Glomerular endothelial cell (primary cell): Measurements from ENCODE around the gene STRN4. TPM values are rescaled to one million over a fixed set of nuclear protein-coding genes. Genes with fewer than 3 reads are reported as not detected.
"Not testable (repeated sequence)": the region's sequence is repeated elsewhere in the genome, so short reads cannot be mapped to it uniquely, and the experiment has no call there.

Source experiments
- DNase-seq: peaks from one replicate; pipeline ENCODE4 v3.0.0-alpha.2; 2011; ENCODE audit warnings: low read depth, low spot score; ENCODE audit errors: extremely low read depth
- total RNA-seq: library from RNA; depleted of rRNA; stranded (reverse); fragments of >200 nt; gene quantifications from 2 replicates; pipeline ENCODE4 v1.2.3, GENCODE V29; 2015

STRN4 gene
- 173 and 175 TPM in 2 replicates for total RNA-seq

GRCh38 chr19:46746281-46747057, at the start of gene STRN4:
STRN4 (minus strand) TSS chr19:46746450; CDS start chr19:46746430, 20 bp downstream.
- DNase-seq: no peak

- DNase-seq: no peak
Observed at GRCh38 chr19:46791944-46792343, 45.7 kb upstream of the STRN4 start.

GRCh38 chr19:46789371-46789770, 43.1 kb upstream of the STRN4 start:
- no peak for DNase-seq

- DNase-seq: no peak
Observed at GRCh38 chr19:46788968-46789338, 42.7 kb upstream of the STRN4 start.

- peak; percentile 48 for DNase-seq
Observed at GRCh38 chr19:46788262-46788967, 42.2 kb upstream of the STRN4 start, which contains the start of gene SLC1A5. SLC1A5 (minus strand) TSS chr19:46788594; CDS start chr19:46787965, 629 bp downstream.

GRCh38 chr19:46787331-46788261, 41.3 kb upstream of the STRN4 start:
- DNase-seq: no peak

- DNase-seq: no peak
Observed at GRCh38 chr19:46787040-46787330, 40.7 kb upstream of the STRN4 start.

GRCh38 chr19:46786236-46787039, 40.2 kb upstream of the STRN4 start:
- DNase-seq: no peak

- no peak for DNase-seq
Observed at GRCh38 chr19:46785980-46786235, 39.7 kb upstream of the STRN4 start.

- no peak for DNase-seq
Observed at GRCh38 chr19:46785054-46785979, 39.1 kb upstream of the STRN4 start.

- no peak for DNase-seq
Observed at GRCh38 chr19:46784262-46785053, 38.2 kb upstream of the STRN4 start.

- DNase-seq: no peak
Observed at GRCh38 chr19:46783670-46784069, 37.4 kb upstream of the STRN4 start.

GRCh38 chr19:46782355-46783019, 36.2 kb upstream of the STRN4 start:
- no peak for DNase-seq

- not testable (repeated sequence) for DNase-seq
Observed at GRCh38 chr19:46777956-46778645, 31.9 kb upstream of the STRN4 start.

- DNase-seq: no peak
Observed at GRCh38 chr19:46776927-46777911, 31.0 kb upstream of the STRN4 start.

- no peak for DNase-seq
Observed at GRCh38 chr19:46775642-46776258, 29.5 kb upstream of the STRN4 start.
